HCT116 (cell line): Measurements from ENCODE around the gene KAT6B. TPM values are rescaled to one million over a fixed set of nuclear protein-coding genes. Genes with fewer than 3 reads are reported as not detected.

Experiments used
- ATAC-seq: fragments of 200-7000 bp; cut with Tn5 transposase; 2 replicates; pipeline ENCODE4 v1.9.1; 2020; ENCODE audit warnings: mild to moderate bottlenecking, moderate library complexity
- BruUV-seq: library from RNA; stranded (reverse); fragments of 400-500 nt; replicated peaks from 2 replicates; lab custom pipeline; 2021; lab: Mats Ljungman, UMichigan
- CTCF ChIA-PET: fragments of 300-600 bp; sonication (Branson Sonifier 250); formaldehyde crosslinking; loops from one replicate; lab custom pipeline; 2021; ENCODE audit warnings: antibody characterized with exemption; lab: Charles Lee
- POLR2A ChIA-PET: fragments of 300-600, 350-600 bp; sonication (Branson Sonifier 250); formaldehyde crosslinking; loops from one replicate; lab custom pipeline; 2021; ENCODE audit warnings: antibody characterized with exemption; lab: Charles Lee
- RAD21 ChIA-PET, 2 experiments: fragments of 300-600 bp; sonication (Branson Sonifier 250); formaldehyde crosslinking; loops; one replicate each; lab custom pipeline; 2023; ENCODE audit warnings: low total read pairs in 2 of 2; ENCODE audit not compliant: uncharacterized antibody in 2 of 2, unreplicated experiment in 2 of 2, low non-redundant PET in 1 of 2; lab: Charles Lee
- DNase-seq: peaks from one replicate; pipeline ENCODE4 v3.0.0-alpha.2; 2010; ENCODE audit warnings: low read depth, low spot score
- H2AFZ ChIP-seq: fragments of 200-600 bp; shearing (Covaris generic), sonication (generic); 2 replicates; pipeline ENCODE4 v1.6.1; 2017; ENCODE audit warnings: low read depth, mixed run types, mixed read lengths, antibody characterized with exemption, low read length; ENCODE audit not compliant: poor library complexity, severe bottlenecking
- H3K27ac ChIP-seq: 2 replicates; pipeline ENCODE4 v1.5.1; 2012; ENCODE audit warnings: low read depth, low read length
- H3K27me3 ChIP-seq: fragments of 200-600 bp; sonication (generic); 2 replicates; pipeline ENCODE4 v1.6.1; 2016; ENCODE audit warnings: mixed run types, low read length, mixed read lengths; ENCODE audit not compliant: insufficient read depth
- H3K36me3 ChIP-seq, 2 experiments: fragments of 200-500 bp in 1 of 2; fragments of 200-600 bp in 1 of 2; sonication (Bioruptor generic) in 1 of 2; sonication (generic) in 1 of 2; 2 replicates each; pipeline versions ENCODE4 v1.5.1 to v1.6.1; 2014 to 2016; ENCODE audit warnings: low read length in 2 of 2, inconsistent platforms in 1 of 2, mixed read lengths in 1 of 2, mixed run types in 1 of 2; ENCODE audit not compliant: insufficient read depth in 2 of 2, control insufficient read depth in 1 of 2
- H3K4me1 ChIP-seq, 2 experiments: fragments of 200-600 bp in 1 of 2; sonication (generic) in 1 of 2; 2 replicates each; pipeline versions ENCODE4 v1.5.1 to v1.6.1; 2012 to 2017; ENCODE audit warnings: low read length in 2 of 2, inconsistent platforms in 1 of 2, mild to moderate bottlenecking in 1 of 2, mixed read lengths in 1 of 2, mixed run types in 1 of 2, moderate library complexity in 1 of 2; ENCODE audit not compliant: insufficient read depth in 2 of 2, control insufficient read depth in 1 of 2
- H3K4me2 ChIP-seq: fragments of 200-600 bp; sonication (generic); 2 replicates; pipeline ENCODE4 v1.6.1; 2017; ENCODE audit warnings: mixed run types, low read length, mixed read lengths
- H3K4me3 ChIP-seq, 2 experiments: fragments of 200-600 bp in 1 of 2; sonication (generic) in 1 of 2; replicated peaks in 1 of 2; 2 replicates each; pipeline ENCODE4 v1.5.1; 2011 to 2016; ENCODE audit warnings: low read length in 2 of 2, control low read depth in 1 of 2, low read depth in 1 of 2, mild to moderate bottlenecking in 1 of 2, mixed read lengths in 1 of 2, mixed run types in 1 of 2
- H3K79me2 ChIP-seq: fragments of 200-600 bp; sonication (generic); 2 replicates; pipeline ENCODE4 v1.6.1; 2017; ENCODE audit warnings: mild to moderate bottlenecking, mixed run types, low read length, moderate library complexity, mixed read lengths; ENCODE audit not compliant: insufficient read depth
- H3K9ac ChIP-seq: fragments of 200-600 bp; sonication (generic); 2 replicates; pipeline ENCODE4 v1.6.1; 2016; ENCODE audit warnings: low read length, mixed read lengths
- H3K9me2 ChIP-seq: fragments of 200-600 bp; sonication (generic), shearing (Covaris generic); 2 replicates; pipeline ENCODE4 v1.6.1; 2017; ENCODE audit warnings: mixed run types, mild to moderate bottlenecking, moderate library complexity; ENCODE audit not compliant: insufficient read depth
- H3K9me3 ChIP-seq, 2 experiments: fragments of 200-500 bp in 1 of 2; fragments of 200-600 bp in 1 of 2; sonication (Bioruptor generic) in 1 of 2; sonication (generic) in 1 of 2; 2 replicates each; pipeline ENCODE4 v1.6.1; 2014 to 2017; ENCODE audit warnings: low read length in 2 of 2, mixed read lengths in 2 of 2, inconsistent platforms in 1 of 2, low read depth in 1 of 2, mild to moderate bottlenecking in 1 of 2, mixed run types in 1 of 2, moderate library complexity in 1 of 2; ENCODE audit not compliant: control insufficient read depth in 1 of 2, insufficient read depth in 1 of 2
- H4K20me1 ChIP-seq: fragments of 200-600 bp; sonication (generic), shearing (Covaris generic); 2 replicates; pipeline ENCODE4 v1.6.1; 2017; ENCODE audit warnings: mixed run types, mild to moderate bottlenecking, moderate library complexity; ENCODE audit not compliant: insufficient read depth
- CTCF ChIP-seq, 3 experiments: fragments of 200-600 bp in 1 of 3; sonication (generic) in 1 of 3; IDR thresholded peaks in 2 of 3; conservative IDR thresholded peaks in 1 of 3; 2 replicates each; pipeline ENCODE4 v1.5.1; 2012 to 2017; ENCODE audit warnings: low read depth in 2 of 3, low read length in 2 of 3, antibody characterized with exemption in 1 of 3, borderline replicate concordance in 1 of 3, control low read depth in 1 of 3, mild to moderate bottlenecking in 1 of 3, mixed read lengths in 1 of 3, mixed run types in 1 of 3, moderate library complexity in 1 of 3; ENCODE audit not compliant: insufficient read depth in 1 of 3
- EGR1 ChIP-seq: IDR thresholded peaks from 2 replicates; pipeline ENCODE4 v1.6.1; 2012; ENCODE audit warnings: low read depth
- EZH2phosphoT487 ChIP-seq: fragments of 200-600 bp; IDR thresholded peaks from 2 replicates; pipeline ENCODE4 v1.6.1; 2018; ENCODE audit warnings: antibody characterized with exemption, borderline replicate concordance
- FOSL1 ChIP-seq: IDR thresholded peaks from 2 replicates; pipeline ENCODE4 v1.6.1; 2012; ENCODE audit warnings: low read depth
- POLR2A ChIP-seq: IDR thresholded peaks from 2 replicates; pipeline ENCODE4 v1.7.0; 2011; ENCODE audit warnings: borderline replicate concordance; ENCODE audit not compliant: insufficient read depth, insufficient read length; ENCODE audit errors: extremely low read depth
- SP1 ChIP-seq: IDR thresholded peaks from 2 replicates; pipeline ENCODE4 v1.6.1; 2012; ENCODE audit warnings: low read depth
- SRF ChIP-seq: IDR thresholded peaks from 2 replicates; pipeline ENCODE4 v1.6.1; 2012; ENCODE audit warnings: low read depth
- TCF7L2 ChIP-seq: IDR thresholded peaks from 2 replicates; pipeline ENCODE4 v1.7.0; 2011; ENCODE audit warnings: borderline replicate concordance, inconsistent platforms; ENCODE audit not compliant: insufficient read depth, insufficient read length; ENCODE audit errors: extremely low read depth
- ZFX ChIP-seq: fragments of 450-650 bp; IDR thresholded peaks from 2 replicates; pipeline ENCODE4 v1.6.1; 2017
- ZNF274 ChIP-seq: fragments of 200-500 bp; sonication (Bioruptor generic); IDR thresholded peaks from 2 replicates; pipeline ENCODE4 v1.6.1; 2014; ENCODE audit warnings: mild to moderate bottlenecking, low read depth, low read length, inconsistent platforms
- intact Hi-C: fragments of 100-400 bp; cut with micrococcal nuclease; formaldehyde crosslinking; loops from 2 replicates; pipeline ENCODE4 v1.10.0; 2022
- total RNA-seq: library from RNA; stranded (reverse); gene quantifications from one replicate; pipeline ENCODE4 v1.2.1, GENCODE V29; 2021; ENCODE audit not compliant: unreplicated experiment
- TF ChIP-seq, protein P1 (sequence below): IDR thresholded peaks from 2 replicates; pipeline ENCODE4 v1.6.1; 2011; ENCODE audit warnings: mild to moderate bottlenecking, low read length, moderate library complexity; ENCODE audit not compliant: insufficient replicate concordance; ENCODE audit errors: extremely low read depth

KAT6B gene
- total RNA-seq, 1 experiment from 2014 or later: 17.8 TPM

- Histone ChIP-seq H3K27ac (no peak overlapping the region), H3K9me2 (no peaks in the 10 kb centered on the region), H4K20me1 (no peaks in the 10 kb centered on the region), H3K9me3 (no peaks in the 10 kb centered on the region), H3K36me3 (no peaks in the 10 kb centered on the region), H3K27me3 (no peaks in the 10 kb centered on the region), H3K79me2 (no peaks in the 10 kb centered on the region), H2AFZ (no peak overlapping the region), H3K4me2 (no peak overlapping the region), H3K4me3 (no peak overlapping the region), H3K9ac (no peak overlapping the region), H3K4me1 (no peaks in the 10 kb centered on the region)
- BruUV-seq: no TSS peak
- intact Hi-C loops: no loop called here
- TF ChIP-seq EZH2phosphoT487 (no peak), CTCF (IDR thresholded peaks at IDR 0.05 in 2 of 3, conservative IDR thresholded peaks at IDR 0.05 in 1 of 3; ENCODE audit: borderline replicate concordance in 1 of 3, insufficient read depth in 1 of 3, low read depth in 2 of 3, low read length in 2 of 3) (no peak), TCF7L2 (no peak), SP1 (no peak), POLR2A (no peak), SRF (no peak), FOSL1 (no peak), EGR1 (no peak), ZNF274 (no peak), ZFX (no peak)
- TF ChIP-seq, protein P1, sequence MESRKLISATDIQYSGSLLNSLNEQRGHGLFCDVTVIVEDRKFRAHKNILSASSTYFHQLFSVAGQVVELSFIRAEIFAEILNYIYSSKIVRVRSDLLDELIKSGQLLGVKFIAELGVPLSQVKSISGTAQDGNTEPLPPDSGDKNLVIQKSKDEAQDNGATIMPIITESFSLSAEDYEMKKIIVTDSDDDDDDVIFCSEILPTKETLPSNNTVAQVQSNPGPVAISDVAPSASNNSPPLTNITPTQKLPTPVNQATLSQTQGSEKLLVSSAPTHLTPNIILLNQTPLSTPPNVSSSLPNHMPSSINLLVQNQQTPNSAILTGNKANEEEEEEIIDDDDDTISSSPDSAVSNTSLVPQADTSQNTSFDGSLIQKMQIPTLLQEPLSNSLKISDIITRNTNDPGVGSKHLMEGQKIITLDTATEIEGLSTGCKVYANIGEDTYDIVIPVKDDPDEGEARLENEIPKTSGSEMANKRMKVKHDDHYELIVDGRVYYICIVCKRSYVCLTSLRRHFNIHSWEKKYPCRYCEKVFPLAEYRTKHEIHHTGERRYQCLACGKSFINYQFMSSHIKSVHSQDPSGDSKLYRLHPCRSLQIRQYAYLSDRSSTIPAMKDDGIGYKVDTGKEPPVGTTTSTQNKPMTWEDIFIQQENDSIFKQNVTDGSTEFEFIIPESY: no peak
- ChIA-PET POLR2A (interaction anchor here (0.6 kb wide), 1 partner anchor 293 kb away, joined by 3 read pairs; no protein-coding TSS in a partner anchor), CTCF (no interaction called here), RAD21 (no interaction called here)
- DNase-seq (no peak), ATAC-seq (no peak)
Measured at GRCh38 chr10:75063461-75064230, 237.2 kb downstream of the KAT6B start.
